ENCODE data around the gene MTX1. TPM values are rescaled to one million over a fixed set of nuclear protein-coding genes. Genes with fewer than 3 reads are reported as not detected.
A peak's percentile ranks its signal among the peaks of the same experiment; 100 is the strongest.
"Not testable (repeated sequence)": the region's sequence is repeated elsewhere in the genome, so short reads cannot be mapped to it uniquely, and the experiment has no call there.

The MTX1 gene
- total RNA-seq, 3 donors from 2014 or later: 26.1 to 41.1 (median 35.6) TPM

GRCh38 chr1:155185783-155186066, 22.8 kb upstream of the MTX1 start:
- intact Hi-C loops (cut with DNase I, micrococcal nuclease): no loop called here
- ATAC-seq (no peak), DNase-seq (no peak)
- Histone ChIP-seq H3K4me3 (no peak overlapping the region), H3K4me1 (ENCODE audit: low read depth) (peaks cover 20% of the 10 kb centered on the region), H3K36me3 (ENCODE audit: low read depth) (no peaks in the 10 kb centered on the region), H3K9me3 (no peaks in the 10 kb centered on the region)
- TF ChIP-seq, protein P1, sequence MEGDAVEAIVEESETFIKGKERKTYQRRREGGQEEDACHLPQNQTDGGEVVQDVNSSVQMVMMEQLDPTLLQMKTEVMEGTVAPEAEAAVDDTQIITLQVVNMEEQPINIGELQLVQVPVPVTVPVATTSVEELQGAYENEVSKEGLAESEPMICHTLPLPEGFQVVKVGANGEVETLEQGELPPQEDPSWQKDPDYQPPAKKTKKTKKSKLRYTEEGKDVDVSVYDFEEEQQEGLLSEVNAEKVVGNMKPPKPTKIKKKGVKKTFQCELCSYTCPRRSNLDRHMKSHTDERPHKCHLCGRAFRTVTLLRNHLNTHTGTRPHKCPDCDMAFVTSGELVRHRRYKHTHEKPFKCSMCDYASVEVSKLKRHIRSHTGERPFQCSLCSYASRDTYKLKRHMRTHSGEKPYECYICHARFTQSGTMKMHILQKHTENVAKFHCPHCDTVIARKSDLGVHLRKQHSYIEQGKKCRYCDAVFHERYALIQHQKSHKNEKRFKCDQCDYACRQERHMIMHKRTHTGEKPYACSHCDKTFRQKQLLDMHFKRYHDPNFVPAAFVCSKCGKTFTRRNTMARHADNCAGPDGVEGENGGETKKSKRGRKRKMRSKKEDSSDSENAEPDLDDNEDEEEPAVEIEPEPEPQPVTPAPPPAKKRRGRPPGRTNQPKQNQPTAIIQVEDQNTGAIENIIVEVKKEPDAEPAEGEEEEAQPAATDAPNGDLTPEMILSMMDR (IDR thresholded peaks at IDR 0.05): no peak

DNA sequence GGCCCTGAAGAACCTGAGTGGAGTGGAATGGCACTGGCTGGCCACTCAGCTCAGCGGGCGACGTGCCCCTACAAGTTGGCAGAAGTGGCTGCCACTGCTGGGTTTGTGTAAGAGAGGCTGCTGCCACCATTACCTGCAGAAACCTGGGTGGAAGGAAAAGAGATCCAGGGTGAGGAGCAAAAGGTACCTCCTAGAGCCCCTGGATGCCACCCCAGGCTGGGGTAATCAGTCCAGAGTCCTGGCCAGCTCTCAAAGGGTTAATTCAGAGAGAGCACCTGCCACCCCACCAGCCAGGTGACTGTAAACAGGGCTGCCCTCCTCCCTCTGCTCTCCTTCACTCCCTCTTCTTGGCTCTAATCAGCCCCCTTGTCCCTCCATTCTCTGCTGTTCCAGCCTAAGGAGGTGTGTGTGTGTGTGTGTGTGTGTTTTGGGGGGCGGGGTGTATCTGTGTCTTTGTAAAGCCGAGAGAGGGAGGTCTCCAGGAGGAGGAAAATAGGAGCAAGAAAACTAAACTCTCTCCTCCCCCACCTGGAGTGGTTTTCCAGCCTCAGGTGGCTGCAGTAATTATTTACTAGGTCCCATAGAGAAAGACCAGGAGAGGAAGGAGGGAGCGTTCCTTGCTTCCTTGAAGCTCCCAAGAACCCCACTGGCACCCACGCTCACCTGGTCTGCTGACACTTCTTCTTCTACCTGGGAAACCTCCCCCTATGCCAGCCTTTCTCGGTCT, 22.3 kb upstream of the MTX1 start:
- Histone ChIP-seq H3K4me1 (ENCODE audit: low read depth) (peaks cover 20% of the 10 kb centered on the region), H3K4me3 (no peak overlapping the region), H3K36me3 (ENCODE audit: low read depth) (no peaks in the 10 kb centered on the region), H3K9me3 (no peaks in the 10 kb centered on the region)
- ATAC-seq (peak; percentile 54), DNase-seq (peak in 2 of 3 donors; percentile 34 to 50)
- TF ChIP-seq, protein P1 (IDR thresholded peaks at IDR 0.05): no peak
- intact Hi-C loops (cut with DNase I, micrococcal nuclease): no loop called here

- H3K9me3 ChIP-seq: no peaks in the 10 kb centered on the region
- peak; percentile 22 for ATAC-seq
- H3K4me3 ChIP-seq: no peak overlapping the region
- DNase-seq: peak in 2 of 3 donors; percentile 50 to 53
- intact Hi-C loops (cut with DNase I, micrococcal nuclease): no loop called here
- peaks cover 20% of the 10 kb centered on the region for H3K4me1 ChIP-seq (ENCODE audit: low read depth)
- no peaks in the 10 kb centered on the region for H3K36me3 ChIP-seq (ENCODE audit: low read depth)
- TF ChIP-seq, protein P1 (IDR thresholded peaks at IDR 0.05): no peak
Observed at GRCh38 chr1:155186794-155187455, 21.6 kb upstream of the MTX1 start.

- ATAC-seq: no peak
- Histone ChIP-seq H3K4me1 (ENCODE audit: low read depth) (peaks cover 20% of the 10 kb centered on the region), H3K9me3 (no peaks in the 10 kb centered on the region), H3K36me3 (ENCODE audit: low read depth) (no peaks in the 10 kb centered on the region), H3K4me3 (no peak overlapping the region)
- TF ChIP-seq, protein P1 (IDR thresholded peaks at IDR 0.05): no peak
- peak in 2 of 3 donors; percentile 32 to 51 for DNase-seq
- intact Hi-C loops (cut with DNase I, micrococcal nuclease): no loop called here
Observed at GRCh38 chr1:155187456-155187891, 21.0 kb upstream of the MTX1 start.

DNA sequence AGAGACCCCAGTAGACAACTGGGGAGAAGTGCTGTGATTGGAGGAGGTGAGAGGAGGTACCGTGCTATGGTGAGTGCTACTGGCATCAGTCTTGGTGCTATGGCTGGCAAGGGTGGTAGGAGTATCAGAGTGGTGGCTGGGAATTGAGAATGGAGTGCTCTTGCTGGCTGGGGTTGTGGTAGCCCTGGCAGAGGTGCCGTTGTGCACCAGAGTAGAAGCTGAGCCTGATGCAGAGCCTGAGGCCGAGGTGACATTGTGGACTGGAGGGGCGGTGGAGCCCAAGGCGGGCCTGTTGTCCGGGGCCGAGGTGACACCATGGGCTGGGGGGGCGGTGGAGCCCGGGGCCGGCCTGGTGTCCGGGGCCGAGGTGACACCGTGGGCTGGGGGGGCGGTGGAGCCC, 20.2 kb upstream of the MTX1 start:
- no peaks in the 10 kb centered on the region for H3K9me3 ChIP-seq
- TF ChIP-seq, protein P1 (IDR thresholded peaks at IDR 0.05): no peak
- DNase-seq (peak in 2 of 3 donors; percentile 25 to 40), ATAC-seq (no peak)
- peaks cover 20% of the 10 kb centered on the region for H3K4me1 ChIP-seq (ENCODE audit: low read depth)
- intact Hi-C loops (cut with DNase I, micrococcal nuclease): no loop called here
- H3K36me3 ChIP-seq (ENCODE audit: low read depth): no peaks in the 10 kb centered on the region
- H3K4me3 ChIP-seq: no peak overlapping the region

DNA sequence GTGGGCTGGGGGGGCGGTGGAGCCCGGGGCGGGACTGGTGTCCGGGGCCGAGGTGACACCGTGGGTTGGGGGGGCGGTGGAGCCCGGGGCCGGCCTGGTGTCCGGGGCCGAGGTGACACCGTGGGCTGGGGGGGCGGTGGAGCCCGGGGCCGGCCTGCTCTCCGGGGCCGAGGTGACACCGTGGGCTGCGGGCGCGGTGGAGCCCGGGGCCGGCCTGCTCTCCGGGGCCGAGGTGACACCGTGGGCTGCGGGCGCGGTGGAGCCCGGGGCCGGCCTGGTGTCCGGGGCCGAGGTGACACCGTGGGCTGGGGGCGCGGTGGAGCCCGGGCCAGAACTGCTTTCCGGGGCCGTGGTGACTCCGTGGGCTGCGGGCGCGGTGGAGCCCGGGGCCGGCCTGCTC, 18.6 kb upstream of the MTX1 start:
- intact Hi-C loops (cut with DNase I, micrococcal nuclease); H3K4me3 ChIP-seq; H3K36me3 ChIP-seq (ENCODE audit: low read depth); H3K9me3 ChIP-seq; ATAC-seq: not testable (repeated sequence)
- H3K4me1 ChIP-seq (ENCODE audit: low read depth): peaks cover 27% of the 10 kb centered on the region
- DNase-seq: peak in 1 of 3 donors; percentile 49

All from mucosa of descending colon (tissue), 3 donors.